ENCODE data around the gene TMEM54. TPM values are rescaled to one million over a fixed set of nuclear protein-coding genes. Genes with fewer than 3 reads are reported as not detected.

Gene TMEM54
- total and polyA plus RNA-seq, 9 of the 15 experiments (the other 6 are each of a cell fraction or from before 2014, with no cell fraction given) = 1.00 to 16.2 (median 8.2) TPM

- TF ChIP-seq CHD7 (IDR thresholded peaks at IDR 0.05; ENCODE audit: low read depth, low read length) (no peak), ZNF134 (CRISPR knock-in tag; conservative IDR thresholded peaks at IDR 0.05) (no peak; the same call in 1 of the 2 replicates), SMARCC2 (IDR thresholded peaks at IDR 0.05; ENCODE audit: low read depth) (no peak; the same call in 1 of the 2 replicates), ZNF644 (tag; IDR thresholded peaks at IDR 0.05; ENCODE audit: low read depth) (no peak), KLF13 (tag; IDR thresholded peaks at IDR 0.05; ENCODE audit: borderline replicate concordance, low read depth) (no peak), NFIX (CRISPR knock-in tag; IDR thresholded peaks at IDR 0.05; ENCODE audit: low read depth) (no peak), ZNF778 (CRISPR knock-in tag; IDR thresholded peaks at IDR 0.05) (no peak), RBM22 (IDR thresholded peaks at IDR 0.05; ENCODE audit: low read depth, low read length, poor library complexity, severe bottlenecking) (no peak), LCOR (CRISPR knock-in tag; IDR thresholded peaks at IDR 0.05) (no peak), ATF6 (CRISPR knock-in tag; IDR thresholded peaks at IDR 0.05) (no peak), MBD2 (IDR thresholded peaks at IDR 0.05; ENCODE audit: borderline replicate concordance, low read depth) (no peak), SMAD1 (IDR thresholded peaks at IDR 0.05; ENCODE audit: low read depth, low read length, partially characterized antibody) (no peak), TARDBP (IDR thresholded peaks at IDR 0.05) (no peak), MAFK (IDR thresholded peaks at IDR 0.05; ENCODE audit: low read length) (no peak), HNRNPH1 (optimal IDR thresholded peaks at IDR 0.05; ENCODE audit: low read depth, low read length) (no peak)
Measured at GRCh38 chr1:32919811-32920733, 18.9 kb upstream of the TMEM54 start (continued).

Measured in K562 (cell line).